Measurements from ENCODE around the gene STAP2.

- TF ChIP-seq FOXM1 (IDR thresholded peaks at IDR 0.05; ENCODE audit: borderline replicate concordance): no peak
- TF ChIP-seq HDGF (IDR thresholded peaks at IDR 0.05; ENCODE audit: borderline replicate concordance): no peak
- no peak for TF ChIP-seq FOXA1 (IDR thresholded peaks at IDR 0.05)
- TF ChIP-seq CTBP1 (IDR thresholded peaks at IDR 0.05; ENCODE audit: borderline replicate concordance): no peak
- no peak for TF ChIP-seq L3MBTL2 (conservative IDR thresholded peaks at IDR 0.05)
Measured at GRCh38 chr19:4284974-4285373, 53.7 kb downstream of the STAP2 start.

Measured in HEK293T (cell line).